Esophagus muscularis mucosa (tissue), 4 donors: Measurements from ENCODE around the gene SLC27A3. TPM values are rescaled to one million over a fixed set of nuclear protein-coding genes. Genes with fewer than 3 reads are reported as not detected.

Experiments
- DNase-seq: peaks from one replicate; pipeline ENCODE4 v3.0.0-alpha.2; 2017; ENCODE audit errors: extremely low spot score
- H3K27ac ChIP-seq, 4 donors: fragments of 200-600 bp; sonication (generic); replicated peaks in 1 of 4; 1 replicate in 3 of 4; 2 replicates in 1 of 4; pipeline ENCODE4 v1.5.1; 2016 to 2019; ENCODE audit warnings: mild to moderate bottlenecking in 1 of 4
- H3K27me3 ChIP-seq, 4 donors: fragments of 200-600 bp; sonication (generic); one replicate each; pipeline versions ENCODE4 v1.5.1 to v1.6.0; 2016 to 2019
- H3K36me3 ChIP-seq, 4 donors: fragments of 200-600 bp; sonication (generic); one replicate each; pipeline ENCODE4 v1.5.1; 2016 to 2019
- H3K4me1 ChIP-seq, 4 donors: fragments of 200-600 bp; sonication (generic); one replicate each; pipeline ENCODE4 v1.5.1; 2016 to 2019
- H3K4me3 ChIP-seq, 4 donors: fragments of 200-600 bp; sonication (generic); 1 replicate in 2 of 4; 2 replicates in 2 of 4; pipeline ENCODE4 v1.5.1; 2016 to 2019; ENCODE audit warnings: mild to moderate bottlenecking in 4 of 4, moderate library complexity in 1 of 4
- H3K9me3 ChIP-seq, 4 donors: fragments of 200-600 bp; sonication (generic); 1 replicate in 3 of 4; 2 replicates in 1 of 4; pipeline ENCODE4 v1.5.1; 2016 to 2019
- EP300 ChIP-seq: sonication (generic); formaldehyde crosslinking; IDR thresholded peaks from one replicate; pipeline ENCODE4 v1.6.1; 2017; ENCODE audit warnings: antibody characterized with exemption
- POLR2A ChIP-seq: fragments of 450-650 bp; IDR thresholded peaks from one replicate; pipeline ENCODE4 v1.6.1; 2017; ENCODE audit warnings: antibody characterized with exemption, moderate library complexity, mild to moderate bottlenecking, low read depth
- POLR2AphosphoS5 ChIP-seq, 2 donors: sonication (generic); formaldehyde crosslinking; IDR thresholded peaks; one replicate each; pipeline ENCODE4 v1.6.1; 2017; ENCODE audit warnings: antibody characterized with exemption in 2 of 2
- WGBS: methylation state at CpG from one replicate; pipeline ENCODE4 v1.1.5; 2018; 5-methylcytosine and 5-hydroxymethylcytosine counted together
- intact Hi-C: fragments of 100-400 bp; cut with DNase I; formaldehyde crosslinking; loops from one replicate; pipeline ENCODE4 v1.15.1; 2023
- total RNA-seq, 4 donors: library from RNA; depleted of rRNA; stranded (reverse); fragments of >200 nt; gene quantifications; one replicate each; pipeline versions ENCODE4 v1.1.0 to v1.2.1, GENCODE V29; 2016
- TF ChIP-seq, protein P1 (sequence below), 3 experiments: fragments of 200-600 bp in 2 of 3; fragments of 450-650 bp in 1 of 3; sonication (generic) in 2 of 3; IDR thresholded peaks; one replicate each; pipeline ENCODE4 v1.5.1; 2017 to 2019; ENCODE audit warnings: antibody characterized with exemption in 3 of 3, mild to moderate bottlenecking in 2 of 3, moderate library complexity in 1 of 3

Gene SLC27A3
- total RNA-seq, 4 donors from 2014 or later, result 12.9 to 29.5 (median 19.9) TPM

DNA sequence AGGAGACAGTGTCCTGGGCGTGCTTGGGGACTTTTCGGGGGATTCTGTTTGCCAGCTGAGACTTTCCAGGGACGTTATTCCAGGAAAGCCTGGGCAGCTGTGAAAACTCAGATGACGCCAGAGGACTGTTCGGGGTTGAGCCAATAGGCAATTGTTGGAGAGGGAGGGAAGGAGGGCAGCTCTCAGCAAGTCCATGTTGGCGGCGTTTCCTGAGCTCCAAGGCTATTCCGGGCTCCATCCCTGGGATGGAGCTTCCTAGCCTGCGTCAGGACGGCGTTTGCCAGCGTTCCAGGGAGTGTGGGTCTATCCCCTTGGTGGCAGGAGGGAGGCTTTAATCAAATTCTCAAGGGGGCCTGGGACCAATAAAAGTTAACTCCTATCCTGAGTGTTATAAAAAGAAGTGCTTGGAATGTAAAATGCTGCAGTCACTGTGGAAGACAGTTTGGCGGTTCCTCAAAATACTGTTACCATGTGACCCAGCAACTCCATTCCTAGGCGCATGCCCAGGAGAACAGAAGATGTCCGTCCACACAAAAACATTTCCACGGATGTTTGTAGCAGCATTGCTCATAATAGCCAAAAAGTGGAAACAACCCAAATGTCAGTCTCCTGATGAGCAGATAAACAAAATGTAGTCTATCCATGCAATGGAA is 15.2 kb downstream of the SLC27A3 start:
- H3K9me3 ChIP-seq, result no peaks in the 10 kb centered on the region
- intact Hi-C loops, result no loop called here
- H3K36me3 ChIP-seq, result no peaks in the 10 kb centered on the region
- peak; percentile 96 for DNase-seq
- peaks cover 20 to 35% (median 29%) of the 10 kb centered on the region in 4 donors for H3K4me1 ChIP-seq
- peak overlapping the region; percentile 89 to 92 (median 90) for H3K27ac ChIP-seq
- no peaks in the 10 kb centered on the region for H3K27me3 ChIP-seq
- peak overlapping the region; percentile 42 to 56 (median 46) for H3K4me3 ChIP-seq
- TF ChIP-seq, protein P1, sequence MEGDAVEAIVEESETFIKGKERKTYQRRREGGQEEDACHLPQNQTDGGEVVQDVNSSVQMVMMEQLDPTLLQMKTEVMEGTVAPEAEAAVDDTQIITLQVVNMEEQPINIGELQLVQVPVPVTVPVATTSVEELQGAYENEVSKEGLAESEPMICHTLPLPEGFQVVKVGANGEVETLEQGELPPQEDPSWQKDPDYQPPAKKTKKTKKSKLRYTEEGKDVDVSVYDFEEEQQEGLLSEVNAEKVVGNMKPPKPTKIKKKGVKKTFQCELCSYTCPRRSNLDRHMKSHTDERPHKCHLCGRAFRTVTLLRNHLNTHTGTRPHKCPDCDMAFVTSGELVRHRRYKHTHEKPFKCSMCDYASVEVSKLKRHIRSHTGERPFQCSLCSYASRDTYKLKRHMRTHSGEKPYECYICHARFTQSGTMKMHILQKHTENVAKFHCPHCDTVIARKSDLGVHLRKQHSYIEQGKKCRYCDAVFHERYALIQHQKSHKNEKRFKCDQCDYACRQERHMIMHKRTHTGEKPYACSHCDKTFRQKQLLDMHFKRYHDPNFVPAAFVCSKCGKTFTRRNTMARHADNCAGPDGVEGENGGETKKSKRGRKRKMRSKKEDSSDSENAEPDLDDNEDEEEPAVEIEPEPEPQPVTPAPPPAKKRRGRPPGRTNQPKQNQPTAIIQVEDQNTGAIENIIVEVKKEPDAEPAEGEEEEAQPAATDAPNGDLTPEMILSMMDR (IDR thresholded peaks at IDR 0.05), result no peak
- TF ChIP-seq POLR2AphosphoS5 (IDR thresholded peaks at IDR 0.05), result peak; percentile 73 to 89
- 6% methylated on average over 16 of the region's 16 CpGs for WGBS

DNA sequence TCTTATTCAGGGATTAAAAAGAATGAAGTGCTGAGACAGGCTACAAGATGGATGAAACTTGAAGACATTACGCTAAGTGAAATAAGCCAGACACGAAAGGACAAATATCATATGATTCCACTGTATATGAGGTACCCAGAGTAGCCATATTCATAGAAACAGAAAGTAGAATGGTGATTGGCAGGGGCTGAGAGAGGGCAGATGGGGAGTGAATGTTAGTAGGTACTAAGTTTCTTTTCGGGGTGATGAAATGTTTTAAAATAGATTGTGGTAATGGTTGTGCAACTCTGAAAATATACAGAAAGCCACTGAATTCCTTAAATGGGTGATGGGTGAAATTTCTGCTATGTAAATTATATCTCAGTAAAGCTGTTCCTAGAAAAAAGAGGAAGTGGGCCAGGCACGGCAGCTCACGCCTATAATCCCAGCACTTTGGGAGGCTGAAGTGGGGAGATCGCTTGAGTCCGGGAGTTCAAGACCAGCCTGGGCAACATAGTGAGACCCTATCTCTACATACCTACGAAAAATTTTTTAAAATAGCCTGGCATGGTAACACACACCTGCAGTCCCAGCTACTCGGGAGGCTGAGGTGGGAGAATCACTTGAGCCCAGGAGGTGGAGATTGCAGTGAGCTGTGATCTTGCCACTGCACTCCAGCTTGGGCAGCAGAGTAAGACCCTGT is 15.9 kb downstream of the SLC27A3 start:
- Histone ChIP-seq H3K27me3 (no peaks in the 10 kb centered on the region), H3K9me3 (no peaks in the 10 kb centered on the region), H3K27ac (peak overlapping the region; percentile 89 to 92 (median 90)), H3K36me3 (no peaks in the 10 kb centered on the region), H3K4me3 (peak overlapping the region; percentile 42 to 56 (median 46)), H3K4me1 (peaks cover 20 to 35% (median 29%) of the 10 kb centered on the region in 4 donors)
- whole genome bisulfite sequencing, result 45% methylated on average over 9 of the region's 9 CpGs
- DNase-seq, result no peak
- TF ChIP-seq EP300, result no peak
- no peak for TF ChIP-seq POLR2A
- TF ChIP-seq, protein P1 (IDR thresholded peaks at IDR 0.05), result no peak
- TF ChIP-seq POLR2AphosphoS5 (IDR thresholded peaks at IDR 0.05), result no peak
- intact Hi-C loops, result no loop called here

DNA sequence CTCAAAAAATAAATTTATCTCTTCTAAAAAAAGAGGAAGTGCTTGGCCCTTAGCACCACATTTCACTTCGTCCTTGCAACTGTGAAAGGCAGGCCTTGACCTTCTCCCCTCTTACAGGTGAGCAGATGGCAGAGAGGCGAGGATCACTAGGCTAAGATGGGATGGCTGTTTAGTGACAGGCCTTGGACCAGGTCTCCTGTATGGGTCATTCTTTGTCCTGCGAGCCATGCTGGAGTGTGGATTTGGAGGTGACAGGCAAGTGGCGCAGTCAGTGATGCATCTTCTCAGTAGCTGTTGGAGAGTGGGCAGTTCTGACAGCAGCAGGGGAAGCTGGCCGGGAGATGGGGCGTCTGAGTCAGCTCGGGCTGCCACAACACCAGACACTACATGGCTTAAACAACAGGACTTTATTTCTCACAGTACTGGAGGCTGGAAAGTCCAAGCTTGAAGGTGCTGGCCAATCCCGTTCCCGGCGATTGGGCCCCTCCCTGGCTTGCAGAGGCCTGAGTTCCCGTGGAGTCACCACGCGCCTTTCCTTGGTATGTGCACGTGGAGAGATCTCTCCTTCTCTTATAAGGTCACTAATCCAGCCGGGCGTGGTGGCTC is 16.5 kb downstream of the SLC27A3 start:
- H3K27me3 ChIP-seq, result no peaks in the 10 kb centered on the region
- TF ChIP-seq, protein P1 (IDR thresholded peaks at IDR 0.05), result no peak
- TF ChIP-seq POLR2A, result no peak
- TF ChIP-seq EP300, result no peak
- TF ChIP-seq POLR2AphosphoS5 (IDR thresholded peaks at IDR 0.05), result no peak
- WGBS, result 85% methylated on average over 9 of the region's 16 CpGs
- no peaks in the 10 kb centered on the region for H3K9me3 ChIP-seq
- intact Hi-C loops, result no loop called here
- no peaks in the 10 kb centered on the region for H3K36me3 ChIP-seq
- DNase-seq, result no peak
- peak overlapping the region; percentile 89 to 92 (median 90) for H3K27ac ChIP-seq
- H3K4me3 ChIP-seq, result peak overlapping the region in 1 of 4 donors; percentile 56
- peaks cover 20 to 35% (median 29%) of the 10 kb centered on the region in 4 donors for H3K4me1 ChIP-seq

DNA sequence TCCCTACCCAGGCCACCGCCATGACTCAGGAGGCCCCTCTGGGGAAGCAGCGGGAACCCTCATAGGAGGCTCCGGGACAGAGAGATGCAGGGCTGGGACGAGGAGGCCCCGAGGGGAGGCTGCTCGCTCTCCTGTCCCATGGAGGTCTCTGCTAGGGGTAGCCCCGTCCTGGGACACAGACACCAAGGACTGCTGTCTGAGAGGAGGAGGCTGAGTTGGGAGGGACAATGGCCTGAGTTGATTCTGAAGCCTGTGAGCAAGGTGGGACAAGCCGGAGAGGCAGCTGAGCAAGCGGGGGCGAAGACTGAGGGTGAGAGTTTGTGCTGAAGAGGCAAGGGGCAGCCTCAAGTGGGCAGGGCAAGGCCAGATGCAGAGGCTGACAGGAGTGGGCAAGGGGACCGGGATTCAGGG is 17.4 kb downstream of the SLC27A3 start:
- WGBS, result 92% methylated on average over 11 of the region's 11 CpGs
- H3K27ac ChIP-seq, result no peak overlapping the region
- H3K4me1 ChIP-seq, result peaks cover 20 to 42% (median 30%) of the 10 kb centered on the region in 4 donors
- H3K4me3 ChIP-seq, result no peak overlapping the region
- intact Hi-C loops, result no loop called here
- no peak for DNase-seq
- H3K9me3 ChIP-seq, result no peaks in the 10 kb centered on the region
- H3K36me3 ChIP-seq, result no peaks in the 10 kb centered on the region
- no peak for TF ChIP-seq POLR2AphosphoS5 (IDR thresholded peaks at IDR 0.05)
- TF ChIP-seq, protein P1 (IDR thresholded peaks at IDR 0.05), result no peak
- TF ChIP-seq POLR2A, result no peak
- no peak for TF ChIP-seq EP300
- no peaks in the 10 kb centered on the region for H3K27me3 ChIP-seq
